Liver (tissue), 3 donors: ENCODE results near the gene PHETA1.
"Not testable (repeated sequence)": the region's sequence is repeated elsewhere in the genome, so short reads cannot be mapped to it uniquely, and the experiment has no call there.

Source experiments
- FOXA1 ChIP-seq: IDR thresholded peaks from 2 replicates; pipeline ENCODE4 v1.6.1; 2016; ENCODE audit warnings: antibody characterized with exemption
- GABPA ChIP-seq, 2 donors: IDR thresholded peaks in 1 of 2; conservative IDR thresholded peaks in 1 of 2; 2 replicates each; pipeline ENCODE4 v1.6.1; 2016; ENCODE audit warnings: antibody characterized with exemption in 2 of 2, mild to moderate bottlenecking in 1 of 2, moderate library complexity in 1 of 2
- HNF4A ChIP-seq, 2 donors: conservative IDR thresholded peaks; 2 replicates each; pipeline ENCODE4 v1.6.1; 2016; ENCODE audit warnings: antibody characterized with exemption in 2 of 2, mild to moderate bottlenecking in 2 of 2
- JUND ChIP-seq, 2 donors: IDR thresholded peaks; 2 replicates each; pipeline ENCODE4 v1.6.1; 2016; ENCODE audit warnings: antibody characterized with exemption in 2 of 2
- MAX ChIP-seq: IDR thresholded peaks from 2 replicates; pipeline ENCODE4 v1.6.1; 2016; ENCODE audit warnings: antibody characterized with exemption
- RAD21 ChIP-seq, 2 donors: IDR thresholded peaks; 2 replicates each; pipeline ENCODE4 v1.6.1; 2016; ENCODE audit warnings: antibody characterized with exemption in 2 of 2, mild to moderate bottlenecking in 2 of 2
- RXRA ChIP-seq, 2 donors: IDR thresholded peaks; 2 replicates each; pipeline ENCODE4 v1.6.1; 2017 to 2018; ENCODE audit warnings: antibody characterized with exemption in 2 of 2, mild to moderate bottlenecking in 1 of 2
- SP1 ChIP-seq: IDR thresholded peaks from 2 replicates; pipeline ENCODE4 v1.6.1; 2018; ENCODE audit warnings: antibody characterized with exemption, mild to moderate bottlenecking
- TAF1 ChIP-seq: conservative IDR thresholded peaks from 2 replicates; pipeline ENCODE4 v1.6.1; 2016; ENCODE audit warnings: antibody characterized with exemption, mild to moderate bottlenecking
- YY1 ChIP-seq: IDR thresholded peaks from 2 replicates; pipeline ENCODE4 v1.6.1; 2016; ENCODE audit warnings: antibody characterized with exemption, mild to moderate bottlenecking
- TF ChIP-seq, protein P1 (sequence below): fragments of 150-350 bp; IDR thresholded peaks from 2 replicates; pipeline ENCODE4 v1.5.1; 2017; ENCODE audit warnings: improper control_type of control experiment, low read depth, low read length; ENCODE audit not compliant: missing input control
- TF ChIP-seq, protein P2 (sequence below): IDR thresholded peaks from 2 replicates; pipeline ENCODE4 v1.6.1; 2016; ENCODE audit warnings: antibody characterized with exemption, mild to moderate bottlenecking
- TF ChIP-seq, protein P3 (sequence below): IDR thresholded peaks from 2 replicates; pipeline ENCODE4 v1.6.1; 2016; ENCODE audit warnings: antibody characterized with exemption
- donor health status: healthy.
- donor health status: healthy.

GRCh38 chr12:111335301-111335700, 33.6 kb downstream of the PHETA1 start:
- TF ChIP-seq, protein P1, sequence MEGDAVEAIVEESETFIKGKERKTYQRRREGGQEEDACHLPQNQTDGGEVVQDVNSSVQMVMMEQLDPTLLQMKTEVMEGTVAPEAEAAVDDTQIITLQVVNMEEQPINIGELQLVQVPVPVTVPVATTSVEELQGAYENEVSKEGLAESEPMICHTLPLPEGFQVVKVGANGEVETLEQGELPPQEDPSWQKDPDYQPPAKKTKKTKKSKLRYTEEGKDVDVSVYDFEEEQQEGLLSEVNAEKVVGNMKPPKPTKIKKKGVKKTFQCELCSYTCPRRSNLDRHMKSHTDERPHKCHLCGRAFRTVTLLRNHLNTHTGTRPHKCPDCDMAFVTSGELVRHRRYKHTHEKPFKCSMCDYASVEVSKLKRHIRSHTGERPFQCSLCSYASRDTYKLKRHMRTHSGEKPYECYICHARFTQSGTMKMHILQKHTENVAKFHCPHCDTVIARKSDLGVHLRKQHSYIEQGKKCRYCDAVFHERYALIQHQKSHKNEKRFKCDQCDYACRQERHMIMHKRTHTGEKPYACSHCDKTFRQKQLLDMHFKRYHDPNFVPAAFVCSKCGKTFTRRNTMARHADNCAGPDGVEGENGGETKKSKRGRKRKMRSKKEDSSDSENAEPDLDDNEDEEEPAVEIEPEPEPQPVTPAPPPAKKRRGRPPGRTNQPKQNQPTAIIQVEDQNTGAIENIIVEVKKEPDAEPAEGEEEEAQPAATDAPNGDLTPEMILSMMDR, result not testable (repeated sequence)
- TF ChIP-seq MAX; YY1; HNF4A (conservative IDR thresholded peaks at IDR 0.05); FOXA1; RXRA (IDR thresholded peaks at IDR 0.05); RAD21 (IDR thresholded peaks at IDR 0.05); JUND (IDR thresholded peaks at IDR 0.05); TAF1; GABPA (IDR thresholded peaks at IDR 0.05 in 1 of 2, conservative IDR thresholded peaks at IDR 0.05 in 1 of 2); SP1: not testable (repeated sequence)
- TF ChIP-seq, protein P2, sequence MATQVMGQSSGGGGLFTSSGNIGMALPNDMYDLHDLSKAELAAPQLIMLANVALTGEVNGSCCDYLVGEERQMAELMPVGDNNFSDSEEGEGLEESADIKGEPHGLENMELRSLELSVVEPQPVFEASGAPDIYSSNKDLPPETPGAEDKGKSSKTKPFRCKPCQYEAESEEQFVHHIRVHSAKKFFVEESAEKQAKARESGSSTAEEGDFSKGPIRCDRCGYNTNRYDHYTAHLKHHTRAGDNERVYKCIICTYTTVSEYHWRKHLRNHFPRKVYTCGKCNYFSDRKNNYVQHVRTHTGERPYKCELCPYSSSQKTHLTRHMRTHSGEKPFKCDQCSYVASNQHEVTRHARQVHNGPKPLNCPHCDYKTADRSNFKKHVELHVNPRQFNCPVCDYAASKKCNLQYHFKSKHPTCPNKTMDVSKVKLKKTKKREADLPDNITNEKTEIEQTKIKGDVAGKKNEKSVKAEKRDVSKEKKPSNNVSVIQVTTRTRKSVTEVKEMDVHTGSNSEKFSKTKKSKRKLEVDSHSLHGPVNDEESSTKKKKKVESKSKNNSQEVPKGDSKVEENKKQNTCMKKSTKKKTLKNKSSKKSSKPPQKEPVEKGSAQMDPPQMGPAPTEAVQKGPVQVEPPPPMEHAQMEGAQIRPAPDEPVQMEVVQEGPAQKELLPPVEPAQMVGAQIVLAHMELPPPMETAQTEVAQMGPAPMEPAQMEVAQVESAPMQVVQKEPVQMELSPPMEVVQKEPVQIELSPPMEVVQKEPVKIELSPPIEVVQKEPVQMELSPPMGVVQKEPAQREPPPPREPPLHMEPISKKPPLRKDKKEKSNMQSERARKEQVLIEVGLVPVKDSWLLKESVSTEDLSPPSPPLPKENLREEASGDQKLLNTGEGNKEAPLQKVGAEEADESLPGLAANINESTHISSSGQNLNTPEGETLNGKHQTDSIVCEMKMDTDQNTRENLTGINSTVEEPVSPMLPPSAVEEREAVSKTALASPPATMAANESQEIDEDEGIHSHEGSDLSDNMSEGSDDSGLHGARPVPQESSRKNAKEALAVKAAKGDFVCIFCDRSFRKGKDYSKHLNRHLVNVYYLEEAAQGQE, result not testable (repeated sequence)
- TF ChIP-seq, protein P3, sequence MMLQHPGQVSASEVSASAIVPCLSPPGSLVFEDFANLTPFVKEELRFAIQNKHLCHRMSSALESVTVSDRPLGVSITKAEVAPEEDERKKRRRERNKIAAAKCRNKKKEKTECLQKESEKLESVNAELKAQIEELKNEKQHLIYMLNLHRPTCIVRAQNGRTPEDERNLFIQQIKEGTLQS, result not testable (repeated sequence)
